Measurements from ENCODE around the gene HSPA14. TPM values are rescaled to one million over a fixed set of nuclear protein-coding genes. Genes with fewer than 3 reads are reported as not detected.

HSPA14 gene
- total and polyA plus RNA-seq, 2 of the 4 experiments (the other 2 are of a cell fraction), result 10.3 to 11.8 TPM

DNA sequence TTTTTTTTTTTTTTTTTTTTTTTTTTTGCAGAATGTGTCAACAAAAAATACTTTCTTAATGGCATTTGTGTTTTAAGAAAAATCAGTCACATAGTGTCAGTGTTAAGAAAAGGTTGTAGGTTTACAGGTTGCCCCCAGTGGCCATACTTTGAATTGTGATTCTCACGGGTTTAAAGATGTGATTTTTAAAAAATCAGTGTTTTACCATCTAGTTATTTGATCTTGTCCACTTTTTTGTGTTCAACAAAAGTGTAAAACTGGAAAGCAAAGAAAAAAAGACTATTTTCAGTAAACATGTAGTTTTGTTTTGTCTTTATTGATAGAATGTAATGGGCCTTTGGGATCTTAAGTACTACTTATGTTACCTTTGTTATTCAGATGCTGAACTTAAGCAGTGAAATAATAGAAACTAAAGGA, 66.2 kb downstream of the HSPA14 start:
- Histone ChIP-seq H3K56ac (ENCODE audit: extremely low read depth, insufficient read depth, low read length) (no peak overlapping the region), H3K9me3 (ENCODE audit: control insufficient read depth, insufficient read depth, low read length) (0 out of 2 replicates have a peak, but pooled peaks cover 2% of the 10 kb centered on the region), H2BK20ac (ENCODE audit: low read depth, low read length) (no peak overlapping the region), H2BK15ac (ENCODE audit: low read depth, low read length) (no peak overlapping the region), H2BK5ac (ENCODE audit: low read depth, low read length, poor library complexity, severe bottlenecking) (no peak overlapping the region), H3K23ac (ENCODE audit: low read depth, low read length) (no peak overlapping the region), H3K27ac (ENCODE audit: insufficient read depth, low read length) (no peak overlapping the region), H3K27me3 (ENCODE audit: control insufficient read depth, insufficient read depth, low read length) (no peaks in the 10 kb centered on the region), H3K79me1 (ENCODE audit: low read depth in 1 of 2, low read length in 2 of 2) (no peaks in the 10 kb centered on the region; a peak in 1 of 4 replicates), H3K4me1 (ENCODE audit: control insufficient read depth, insufficient read depth, low read length) (no peaks in the 10 kb centered on the region), H3K4me3 (ENCODE audit: insufficient read depth, low read depth, low read length) (no peak overlapping the region), H2AK9ac (replicated peaks; ENCODE audit: low read depth, low read length, poor library complexity) (no peak overlapping the region), H3K9ac (ENCODE audit: low read depth, low read length) (no peak overlapping the region), H4K20me1 (ENCODE audit: insufficient read depth, low read length) (no peaks in the 10 kb centered on the region), H4K91ac (ENCODE audit: insufficient read depth, low read depth, low read length) (no peak overlapping the region), H3K9me1 (ENCODE audit: insufficient read depth, low read length) (no peaks in the 10 kb centered on the region), H3K4me2 (ENCODE audit: low read depth, low read length) (no peak overlapping the region), H3K4ac (ENCODE audit: low read depth, low read length) (no peak overlapping the region), H4K5ac (ENCODE audit: low read depth, low read length) (no peak overlapping the region), H2AFZ (replicated peaks; ENCODE audit: low read length, poor library complexity) (no peak overlapping the region), H2AK5ac (ENCODE audit: low read depth, low read length) (no peak overlapping the region), H3K14ac (replicated peaks; ENCODE audit: low read depth, low read length) (no peak overlapping the region), H2BK120ac (ENCODE audit: low read depth, low read length) (no peak overlapping the region), H4K8ac (ENCODE audit: low read depth in 2 of 2, low read length in 2 of 2) (no peak overlapping the region), H3K18ac (ENCODE audit: low read depth, low read length) (no peak overlapping the region), H3K36me3 (ENCODE audit: control insufficient read depth, insufficient read depth, low read length) (peaks cover 19% of the 10 kb centered on the region)
- peak; percentile 35 for DNase-seq
- WGBS, 2 experiments (ENCODE audit: extremely low coverage in 2 of 2, insufficient read length in 1 of 2), result no CpG with 5 or more reads among the region's 1 CpG
- no TSS peak for BruUV-seq (replicated peaks)
- dilution Hi-C loops (cut with HindIII; ENCODE audit: low sequenced_read_pairs, unreplicated experiment), result no loop called here
- ChIA-PET CTCF (no interaction called here), POLR2A (ENCODE audit: unreplicated experiment) (no interaction called here)
- in situ Hi-C loops (cut with MboI; ENCODE audit: low sequenced_read_pairs), result no loop called here
- TF ChIP-seq, protein P1, sequence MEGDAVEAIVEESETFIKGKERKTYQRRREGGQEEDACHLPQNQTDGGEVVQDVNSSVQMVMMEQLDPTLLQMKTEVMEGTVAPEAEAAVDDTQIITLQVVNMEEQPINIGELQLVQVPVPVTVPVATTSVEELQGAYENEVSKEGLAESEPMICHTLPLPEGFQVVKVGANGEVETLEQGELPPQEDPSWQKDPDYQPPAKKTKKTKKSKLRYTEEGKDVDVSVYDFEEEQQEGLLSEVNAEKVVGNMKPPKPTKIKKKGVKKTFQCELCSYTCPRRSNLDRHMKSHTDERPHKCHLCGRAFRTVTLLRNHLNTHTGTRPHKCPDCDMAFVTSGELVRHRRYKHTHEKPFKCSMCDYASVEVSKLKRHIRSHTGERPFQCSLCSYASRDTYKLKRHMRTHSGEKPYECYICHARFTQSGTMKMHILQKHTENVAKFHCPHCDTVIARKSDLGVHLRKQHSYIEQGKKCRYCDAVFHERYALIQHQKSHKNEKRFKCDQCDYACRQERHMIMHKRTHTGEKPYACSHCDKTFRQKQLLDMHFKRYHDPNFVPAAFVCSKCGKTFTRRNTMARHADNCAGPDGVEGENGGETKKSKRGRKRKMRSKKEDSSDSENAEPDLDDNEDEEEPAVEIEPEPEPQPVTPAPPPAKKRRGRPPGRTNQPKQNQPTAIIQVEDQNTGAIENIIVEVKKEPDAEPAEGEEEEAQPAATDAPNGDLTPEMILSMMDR (conservative IDR thresholded peaks at IDR 0.05; ENCODE audit: low read depth, low read length), result peak; percentile 48
- TF ChIP-seq SMC3 (IDR thresholded peaks at IDR 0.05; ENCODE audit: low read depth, low read length) (0 out of 2 replicates have a peak, but pooled peaks have one; percentile 4), BHLHE40 (IDR thresholded peaks at IDR 0.05; ENCODE audit: low read depth, low read length) (no peak), RAD21 (IDR thresholded peaks at IDR 0.05; ENCODE audit: low read length) (peak; percentile 39)
- intact Hi-C loops (cut with micrococcal nuclease), result no loop called here
- 0 out of 2 replicates have a peak, but pooled peaks have one; percentile 49 for ATAC-seq (ENCODE audit: low read depth)
